GM12891 (cell line): ENCODE data around the gene KLLN.

ENCODE experiments used
- PAX5 ChIP-seq: IDR thresholded peaks from 2 replicates; pipeline ENCODE4 v1.6.1; 2011; ENCODE audit warnings: low read length, moderate library complexity, mild to moderate bottlenecking; ENCODE audit not compliant: insufficient read depth, severe bottlenecking
- POLR2A ChIP-seq: IDR thresholded peaks from 2 replicates; pipeline ENCODE4 v1.6.1; 2011; ENCODE audit warnings: low read depth, low read length, control low read depth
- POLR2AphosphoS5 ChIP-seq: IDR thresholded peaks from 2 replicates; pipeline ENCODE4 v1.6.1; 2011; ENCODE audit warnings: low read depth, low read length, control low read depth
- SPI1 ChIP-seq: IDR thresholded peaks from 2 replicates; pipeline ENCODE4 v1.6.1; 2011; ENCODE audit warnings: low read depth, low read length, control low read depth
- TAF1 ChIP-seq: IDR thresholded peaks from 2 replicates; pipeline ENCODE4 v1.6.1; 2011; ENCODE audit warnings: low read depth, low read length, control low read depth

DNA sequence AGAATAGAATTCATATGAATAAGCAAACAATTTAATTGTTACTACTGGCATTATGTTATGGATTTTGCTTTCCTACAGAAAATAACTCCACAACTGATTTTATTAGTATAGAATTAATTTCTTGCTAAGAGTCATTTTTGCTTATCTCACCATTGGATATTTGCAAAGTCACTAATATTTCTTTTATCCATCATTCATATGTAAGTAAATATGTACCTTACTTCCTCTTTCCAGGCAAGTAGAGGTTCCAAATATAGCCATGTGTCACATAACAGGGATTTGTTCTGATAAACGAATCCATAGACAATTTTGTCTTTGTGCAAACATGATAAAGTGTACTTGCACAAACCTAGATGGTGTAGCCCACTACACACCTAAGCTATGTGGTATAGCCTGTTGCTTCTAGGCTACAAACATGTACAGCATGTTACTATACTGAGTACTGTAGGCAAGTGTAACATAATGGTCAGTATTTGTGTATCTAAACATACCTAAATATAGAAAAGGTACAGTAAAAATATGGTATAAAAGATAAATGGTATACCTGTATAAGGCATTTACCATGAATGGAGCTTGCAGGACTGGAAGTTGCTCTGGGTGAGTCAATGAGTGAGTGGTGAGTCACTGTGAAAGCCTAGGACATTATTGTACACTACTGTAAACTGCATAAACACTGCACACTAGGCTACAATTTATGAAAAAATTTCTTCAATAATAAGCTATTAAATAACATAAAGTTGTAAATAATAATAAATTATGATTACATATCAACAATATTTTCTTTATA, 18.3 kb downstream of the KLLN start:
- TF ChIP-seq TAF1: no peak
- TF ChIP-seq POLR2AphosphoS5: no peak
- TF ChIP-seq POLR2A: no peak
- TF ChIP-seq PAX5: no peak
- no peak for TF ChIP-seq SPI1
